KMS-11 (cell line): ENCODE data around the gene NANOS2.

Experiments
- H2AFZ ChIP-seq: fragments of 200-600 bp; sonication (generic); 2 replicates; pipeline ENCODE4 v1.6.1; 2016; ENCODE audit warnings: antibody characterized with exemption, mixed run types, low read depth
- H3K27ac ChIP-seq: fragments of 200-600 bp; sonication (generic); 2 replicates; pipeline ENCODE4 v1.6.1; 2016; ENCODE audit warnings: mild to moderate bottlenecking, mixed run types
- H3K27me3 ChIP-seq: fragments of 200-600 bp; sonication (generic); 2 replicates; pipeline ENCODE4 v1.6.1; 2017; ENCODE audit warnings: mild to moderate bottlenecking, low read depth, mixed run types, moderate library complexity; ENCODE audit not compliant: insufficient read depth
- H3K36me3 ChIP-seq: fragments of 200-600 bp; sonication (generic); 2 replicates; pipeline ENCODE4 v1.6.1; 2017; ENCODE audit warnings: mild to moderate bottlenecking, mixed run types; ENCODE audit not compliant: insufficient read depth
- H3K4me1 ChIP-seq: fragments of 200-600 bp; sonication (generic); 2 replicates; pipeline ENCODE4 v1.6.1; 2016; ENCODE audit warnings: mild to moderate bottlenecking, low read depth, mixed run types; ENCODE audit not compliant: poor library complexity, severe bottlenecking
- H3K4me2 ChIP-seq: fragments of 200-600 bp; sonication (generic); 2 replicates; pipeline ENCODE4 v1.7.0; 2016; ENCODE audit warnings: mild to moderate bottlenecking, mixed run types
- H3K4me3 ChIP-seq: fragments of 200-600 bp; sonication (generic); IDR thresholded peaks from 2 replicates; pipeline ENCODE4 v1.6.1; 2017; ENCODE audit warnings: low read depth, low read length, mixed read lengths; ENCODE audit not compliant: insufficient read depth
- H3K79me2 ChIP-seq: fragments of 200-600 bp; sonication (generic); 2 replicates; pipeline ENCODE4 v1.6.1; 2016; ENCODE audit warnings: low read depth, mixed run types; ENCODE audit not compliant: insufficient read depth
- H3K9ac ChIP-seq: fragments of 200-600 bp; sonication (generic); 2 replicates; pipeline ENCODE4 v1.6.1; 2016; ENCODE audit warnings: mild to moderate bottlenecking, mixed run types
- H4K20me1 ChIP-seq: fragments of 200-600 bp; sonication (generic); 2 replicates; pipeline ENCODE4 v1.6.1; 2016; ENCODE audit warnings: mild to moderate bottlenecking, mixed run types; ENCODE audit not compliant: insufficient read depth
- TF ChIP-seq, protein P1 (sequence below): fragments of 200-600 bp; sonication (generic); conservative IDR thresholded peaks from 2 replicates; pipeline ENCODE4 v1.6.1; 2017; ENCODE audit warnings: low read depth, mild to moderate bottlenecking, antibody characterized with exemption, low read length, moderate library complexity, mixed read lengths

Gene NANOS2

DNA sequence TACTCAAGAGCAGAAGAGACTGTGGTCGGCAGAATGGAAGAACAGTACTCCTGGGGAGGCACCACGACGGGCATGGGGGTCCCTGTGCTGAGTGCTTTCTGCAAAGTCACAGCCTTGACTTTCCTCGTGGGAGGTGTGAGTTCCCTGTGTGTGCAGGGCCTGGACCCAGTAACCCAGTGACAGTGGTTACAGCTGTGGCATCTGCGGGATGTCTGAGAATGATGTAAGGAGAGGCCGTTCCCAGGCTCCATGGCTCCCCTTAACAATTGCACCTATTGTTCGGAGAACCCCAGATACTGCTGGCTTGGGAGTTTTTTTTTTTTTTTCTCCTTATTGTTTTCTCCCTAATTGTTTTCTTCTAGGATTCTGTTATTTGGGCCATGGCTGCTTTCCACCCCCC, 5.1 kb upstream of the NANOS2 start:
- Histone ChIP-seq H4K20me1 (no peaks in the 10 kb centered on the region), H2AFZ (no peak overlapping the region), H3K27me3 (peaks cover 83% of the 10 kb centered on the region), H3K4me1 (no peaks in the 10 kb centered on the region), H3K9ac (no peak overlapping the region), H3K79me2 (no peaks in the 10 kb centered on the region), H3K36me3 (no peaks in the 10 kb centered on the region), H3K27ac (no peak overlapping the region), H3K4me3 (no peak overlapping the region), H3K4me2 (no peak overlapping the region)
- TF ChIP-seq, protein P1, sequence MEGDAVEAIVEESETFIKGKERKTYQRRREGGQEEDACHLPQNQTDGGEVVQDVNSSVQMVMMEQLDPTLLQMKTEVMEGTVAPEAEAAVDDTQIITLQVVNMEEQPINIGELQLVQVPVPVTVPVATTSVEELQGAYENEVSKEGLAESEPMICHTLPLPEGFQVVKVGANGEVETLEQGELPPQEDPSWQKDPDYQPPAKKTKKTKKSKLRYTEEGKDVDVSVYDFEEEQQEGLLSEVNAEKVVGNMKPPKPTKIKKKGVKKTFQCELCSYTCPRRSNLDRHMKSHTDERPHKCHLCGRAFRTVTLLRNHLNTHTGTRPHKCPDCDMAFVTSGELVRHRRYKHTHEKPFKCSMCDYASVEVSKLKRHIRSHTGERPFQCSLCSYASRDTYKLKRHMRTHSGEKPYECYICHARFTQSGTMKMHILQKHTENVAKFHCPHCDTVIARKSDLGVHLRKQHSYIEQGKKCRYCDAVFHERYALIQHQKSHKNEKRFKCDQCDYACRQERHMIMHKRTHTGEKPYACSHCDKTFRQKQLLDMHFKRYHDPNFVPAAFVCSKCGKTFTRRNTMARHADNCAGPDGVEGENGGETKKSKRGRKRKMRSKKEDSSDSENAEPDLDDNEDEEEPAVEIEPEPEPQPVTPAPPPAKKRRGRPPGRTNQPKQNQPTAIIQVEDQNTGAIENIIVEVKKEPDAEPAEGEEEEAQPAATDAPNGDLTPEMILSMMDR, result no peak

DNA sequence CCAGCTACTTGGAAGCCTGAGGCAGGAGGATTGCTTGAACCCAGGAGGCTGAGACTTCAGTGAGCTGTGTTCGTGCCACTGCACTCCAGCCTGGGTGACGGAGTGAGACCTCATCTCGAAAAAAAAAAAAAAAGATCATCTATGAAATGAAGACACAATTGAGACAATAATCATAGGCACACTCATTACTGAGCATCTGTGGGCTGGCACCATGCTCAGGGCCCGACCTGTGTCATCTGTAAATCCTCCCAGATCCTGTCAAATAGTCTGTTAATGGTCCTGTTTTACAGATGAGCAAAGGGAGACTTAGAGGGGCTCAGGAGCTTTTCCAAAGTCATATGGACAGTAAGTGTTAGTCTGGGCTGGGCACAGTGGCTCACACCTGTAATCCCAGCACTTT, 4.1 kb upstream of the NANOS2 start:
- no peak overlapping the region for H3K4me3 ChIP-seq
- no peak overlapping the region for H3K27ac ChIP-seq
- no peak overlapping the region for H3K4me2 ChIP-seq

DNA sequence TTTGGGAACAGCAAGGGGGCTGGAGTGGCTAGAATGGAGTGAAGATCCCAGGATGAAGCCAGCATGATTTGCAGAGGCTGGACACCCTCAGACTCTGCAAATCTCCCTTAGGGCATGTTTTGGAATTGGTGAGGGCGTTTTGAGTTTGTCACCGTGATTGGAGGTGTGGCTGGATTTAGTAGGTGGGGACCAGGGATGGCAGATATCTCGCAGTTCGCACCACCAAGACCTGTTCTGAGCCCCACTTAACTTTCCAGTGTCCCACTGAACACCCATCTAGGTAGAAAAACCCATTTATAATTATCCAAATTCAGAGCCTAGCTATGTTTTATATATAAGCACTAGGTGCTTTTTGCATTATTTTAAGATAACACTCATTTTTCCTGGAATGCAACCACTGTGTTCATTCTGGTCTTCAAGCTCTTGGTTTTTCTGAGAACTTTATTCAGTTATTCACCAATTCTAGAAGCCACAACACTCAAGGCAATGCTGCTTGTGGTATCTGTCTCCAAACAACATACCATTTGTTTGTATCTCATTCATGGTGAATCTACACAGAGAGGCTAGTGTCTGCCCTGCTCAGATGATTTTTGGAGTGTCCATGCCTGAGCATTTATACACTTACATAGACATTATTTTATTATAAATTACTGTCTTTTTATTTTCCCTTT, 3.0 kb upstream of the NANOS2 start:
- no peaks in the 10 kb centered on the region for H3K36me3 ChIP-seq
- H3K27me3 ChIP-seq, result peaks cover 95% of the 10 kb centered on the region
- no peak overlapping the region for H3K4me2 ChIP-seq
- no peak overlapping the region for H3K9ac ChIP-seq
- no peak overlapping the region for H3K27ac ChIP-seq
- TF ChIP-seq, protein P1, result no peak
- H4K20me1 ChIP-seq, result no peaks in the 10 kb centered on the region
- no peak overlapping the region for H2AFZ ChIP-seq
- H3K4me3 ChIP-seq, result no peak overlapping the region
- H3K79me2 ChIP-seq, result no peaks in the 10 kb centered on the region
- H3K4me1 ChIP-seq, result no peaks in the 10 kb centered on the region

More for the DNA sequence above, 4.1 kb upstream of the NANOS2 start:
- no peak overlapping the region for H2AFZ ChIP-seq
- H3K27me3 ChIP-seq, result peaks cover 89% of the 10 kb centered on the region
- H3K36me3 ChIP-seq, result no peaks in the 10 kb centered on the region
- no peak overlapping the region for H3K9ac ChIP-seq
- H4K20me1 ChIP-seq, result no peaks in the 10 kb centered on the region
- H3K4me1 ChIP-seq, result no peaks in the 10 kb centered on the region
- no peaks in the 10 kb centered on the region for H3K79me2 ChIP-seq
- TF ChIP-seq, protein P1, result no peak

DNA sequence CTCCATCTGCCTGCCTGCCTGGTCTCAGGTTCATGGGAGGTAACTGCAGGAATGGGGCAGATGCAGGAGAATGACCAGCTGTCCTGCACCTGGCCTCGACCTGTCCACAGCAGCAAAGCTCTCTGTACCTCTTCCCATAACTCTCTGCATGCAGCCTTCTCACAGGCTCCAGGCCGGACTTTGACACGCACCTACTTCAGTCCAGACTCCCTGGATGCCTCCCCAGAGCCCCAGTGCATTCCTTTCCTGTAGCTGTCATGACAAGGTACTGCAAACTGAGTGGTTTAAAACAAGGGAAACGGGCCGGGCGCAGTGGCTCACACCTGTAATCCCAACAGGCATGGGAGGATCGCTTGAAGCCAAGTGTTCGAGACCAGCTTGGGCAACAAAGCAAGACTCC, 3.3 kb downstream of the NANOS2 start:
- H3K27me3 ChIP-seq, result peaks cover 58% of the 10 kb centered on the region; the same call in 1 of the 2 replicates
- no peaks in the 10 kb centered on the region for H4K20me1 ChIP-seq
- no peak overlapping the region for H3K4me3 ChIP-seq

More for the DNA sequence above, 3.3 kb downstream of the NANOS2 start:
- Histone ChIP-seq H3K4me1 (no peaks in the 10 kb centered on the region), H3K9ac (no peak overlapping the region), H3K4me2 (no peak overlapping the region), H3K79me2 (no peaks in the 10 kb centered on the region), H3K36me3 (no peaks in the 10 kb centered on the region), H2AFZ (no peak overlapping the region), H3K27ac (no peak overlapping the region)
- TF ChIP-seq, protein P1, result no peak
